OCI-LY7 (cell line): Measurements from ENCODE around the gene POLRMT. TPM values are rescaled to one million over a fixed set of nuclear protein-coding genes. Genes with fewer than 3 reads are reported as not detected.

Experiments used
- BruUV-seq: library from RNA; stranded (reverse); fragments of 400-500 nt; replicated peaks from 2 replicates; lab custom pipeline; 2021; lab: Mats Ljungman, UMichigan
- CTCF ChIA-PET: fragments of 300-600 bp; sonication (Branson Sonifier 250); formaldehyde crosslinking; loops from one replicate; lab custom pipeline; 2022; ENCODE audit warnings: antibody characterized with exemption; ENCODE audit not compliant: unreplicated experiment; lab: Charles Lee
- POLR2A ChIA-PET: fragments of 300-600 bp; sonication (Branson Sonifier 250); formaldehyde crosslinking; loops from one replicate; lab custom pipeline; 2022; ENCODE audit warnings: antibody characterized with exemption; lab: Charles Lee
- DNase-seq: peaks from one replicate; pipeline ENCODE4 v3.0.0-alpha.2; 2015; ENCODE audit warnings: low spot score
- H2AFZ ChIP-seq: fragments of 200-600 bp; sonication (generic), shearing (Covaris generic); 2 replicates; pipeline ENCODE4 v1.6.1; 2014; ENCODE audit warnings: mild to moderate bottlenecking, antibody characterized with exemption, low read length, moderate library complexity
- H3K27ac ChIP-seq: fragments of 200-600 bp; sonication (generic); 2 replicates; pipeline ENCODE4 v1.5.1; 2014; ENCODE audit warnings: mixed run types, low read depth, mild to moderate bottlenecking, moderate library complexity, low read length, inconsistent platforms; ENCODE audit not compliant: poor library complexity, severe bottlenecking
- H3K36me3 ChIP-seq: fragments of 200-600 bp; sonication (generic); 2 replicates; pipeline ENCODE4 v1.6.1; 2014; ENCODE audit warnings: mild to moderate bottlenecking, antibody characterized with exemption, low read length, moderate library complexity, mixed read lengths; ENCODE audit not compliant: insufficient read depth
- H3K4me1 ChIP-seq: fragments of 200-600 bp; sonication (generic); 2 replicates; pipeline ENCODE4 v1.5.1; 2014; ENCODE audit warnings: mild to moderate bottlenecking, low read length; ENCODE audit not compliant: insufficient read depth, poor library complexity, severe bottlenecking
- H3K4me2 ChIP-seq: fragments of 200-600 bp; sonication (generic); 2 replicates; pipeline ENCODE4 v1.6.1; 2014; ENCODE audit warnings: mild to moderate bottlenecking, low read length
- H3K4me3 ChIP-seq: fragments of 200-600 bp; sonication (generic); 2 replicates; pipeline ENCODE4 v1.5.1; 2014; ENCODE audit warnings: mild to moderate bottlenecking, low read depth, low read length; ENCODE audit not compliant: poor library complexity, severe bottlenecking
- H3K79me2 ChIP-seq: fragments of 200-600 bp; sonication (generic); 2 replicates; pipeline ENCODE4 v1.6.1; 2016; ENCODE audit warnings: low read depth, mild to moderate bottlenecking, low read length, moderate library complexity, mixed read lengths; ENCODE audit not compliant: insufficient read depth
- H3K9me2 ChIP-seq: fragments of 200-600 bp; sonication (generic); 2 replicates; pipeline ENCODE4 v1.6.1; 2016; ENCODE audit warnings: mild to moderate bottlenecking, low read length, mixed read lengths; ENCODE audit not compliant: insufficient read depth
- H3K9me3 ChIP-seq: fragments of 200-600 bp; sonication (generic); 2 replicates; pipeline ENCODE4 v1.6.1; 2014; ENCODE audit warnings: mild to moderate bottlenecking, mixed run types, low read length, mixed read lengths
- H4K20me1 ChIP-seq: fragments of 200-600 bp; sonication (generic); 2 replicates; pipeline ENCODE4 v1.6.1; 2014; ENCODE audit warnings: mild to moderate bottlenecking, antibody characterized with exemption, low read length, moderate library complexity, mixed read lengths; ENCODE audit not compliant: insufficient read depth
- CTCF ChIP-seq: fragments of 200-600 bp; sonication (generic); conservative IDR thresholded peaks from 2 replicates; pipeline ENCODE4 v1.5.1; 2014; ENCODE audit warnings: mild to moderate bottlenecking, antibody characterized with exemption, low read length, moderate library complexity, mixed read lengths
- EZH2phosphoT487 ChIP-seq: fragments of 200-600 bp; sonication (generic); IDR thresholded peaks from 2 replicates; pipeline ENCODE4 v1.6.1; 2018; ENCODE audit warnings: low read depth, borderline replicate concordance, mild to moderate bottlenecking, mixed run types, antibody characterized with exemption, low read length, moderate library complexity, mixed read lengths
- intact Hi-C: fragments of 100-400 bp; cut with micrococcal nuclease; formaldehyde crosslinking; loops from one replicate; pipeline ENCODE4 v1.10.0; 2022; ENCODE audit not compliant: unreplicated experiment
- total RNA-seq, 2 experiments: library from RNA; depleted of rRNA in 1 of 2; stranded (reverse); fragments of >200 nt in 1 of 2; shearing (Covaris generic) in 1 of 2; gene quantifications; 2 replicates each; pipeline ENCODE4 v1.2.3, GENCODE V29; 2014 to 2022

Gene POLRMT
- total RNA-seq, 2 experiments from 2014 or later, result 65.5 to 74.6 TPM

- ChIA-PET POLR2A (no interaction called here), CTCF (no interaction called here)
- peaks cover 18% of the 10 kb centered on the region for H3K4me1 ChIP-seq
- H3K9me2 ChIP-seq, result no peaks in the 10 kb centered on the region
- TF ChIP-seq EZH2phosphoT487 (no peak), CTCF (no peak)
- intact Hi-C loops, result no loop called here
- H3K9me3 ChIP-seq, result no peaks in the 10 kb centered on the region
- peaks cover 50% of the 10 kb centered on the region for H3K36me3 ChIP-seq
- DNase-seq, result no peak
- H2AFZ ChIP-seq, result no peak overlapping the region
- H3K27ac ChIP-seq, result no peak overlapping the region
- H3K79me2 ChIP-seq, result no peaks in the 10 kb centered on the region
- no TSS peak for BruUV-seq
- no peak overlapping the region for H3K4me2 ChIP-seq
- no peak overlapping the region for H3K4me3 ChIP-seq
- no peaks in the 10 kb centered on the region; the same call in 1 of the 2 replicates for H4K20me1 ChIP-seq
Measured at GRCh38 chr19:643736-644135, 10.4 kb upstream of the POLRMT start.

GRCh38 chr19:642767-643727, 9.7 kb upstream of the POLRMT start:
- no peaks in the 10 kb centered on the region; the same call in 1 of the 2 replicates for H4K20me1 ChIP-seq
- CTCF ChIA-PET, result no interaction called here
- peaks cover 13% of the 10 kb centered on the region for H3K4me1 ChIP-seq
- BruUV-seq, result no TSS peak
- TF ChIP-seq EZH2phosphoT487 (no peak), CTCF (no peak)
- no peaks in the 10 kb centered on the region for H3K9me3 ChIP-seq
- H3K4me2 ChIP-seq, result no peak overlapping the region
- H3K4me3 ChIP-seq, result no peak overlapping the region
- H3K79me2 ChIP-seq, result no peaks in the 10 kb centered on the region
- intact Hi-C loops, result no loop called here
- no peak overlapping the region for H2AFZ ChIP-seq
- H3K36me3 ChIP-seq, result peaks cover 45% of the 10 kb centered on the region
- DNase-seq, result no peak
- no peaks in the 10 kb centered on the region for H3K9me2 ChIP-seq
- no peak overlapping the region for H3K27ac ChIP-seq
- POLR2A ChIA-PET, result no interaction called here

- no peak overlapping the region for H3K4me3 ChIP-seq
- no peak overlapping the region for H2AFZ ChIP-seq
- BruUV-seq, result no TSS peak
- no peaks in the 10 kb centered on the region for H3K9me3 ChIP-seq
- no peaks in the 10 kb centered on the region for H3K9me2 ChIP-seq
- H3K27ac ChIP-seq, result no peak overlapping the region
- CTCF ChIA-PET, result no interaction called here
- intact Hi-C loops, result no loop called here
- POLR2A ChIA-PET, result no interaction called here
- no peaks in the 10 kb centered on the region for H3K79me2 ChIP-seq
- H3K4me1 ChIP-seq, result peaks cover 6% of the 10 kb centered on the region
- DNase-seq, result no peak
- peaks cover 32% of the 10 kb centered on the region for H3K36me3 ChIP-seq
- H3K4me2 ChIP-seq, result no peak overlapping the region
- H4K20me1 ChIP-seq, result no peaks in the 10 kb centered on the region; the same call in 1 of the 2 replicates
- TF ChIP-seq CTCF, result no peak
- no peak for TF ChIP-seq EZH2phosphoT487
Measured at GRCh38 chr19:641702-642101, 8.4 kb upstream of the POLRMT start.
